PC-9 (cell line): ENCODE data around the gene VSTM5.

Source experiments
- EZH2 ChIP-seq: fragments of 200-600 bp; sonication (generic); IDR thresholded peaks from 2 replicates; pipeline ENCODE4 v1.8.0; 2017; ENCODE audit warnings: antibody characterized with exemption, low read depth
- TF ChIP-seq, protein P1 (sequence below): fragments of 200-600 bp; sonication (generic); conservative IDR thresholded peaks from 2 replicates; pipeline ENCODE4 v1.6.1; 2017; ENCODE audit warnings: mixed run types, antibody characterized with exemption, mild to moderate bottlenecking, moderate library complexity

DNA sequence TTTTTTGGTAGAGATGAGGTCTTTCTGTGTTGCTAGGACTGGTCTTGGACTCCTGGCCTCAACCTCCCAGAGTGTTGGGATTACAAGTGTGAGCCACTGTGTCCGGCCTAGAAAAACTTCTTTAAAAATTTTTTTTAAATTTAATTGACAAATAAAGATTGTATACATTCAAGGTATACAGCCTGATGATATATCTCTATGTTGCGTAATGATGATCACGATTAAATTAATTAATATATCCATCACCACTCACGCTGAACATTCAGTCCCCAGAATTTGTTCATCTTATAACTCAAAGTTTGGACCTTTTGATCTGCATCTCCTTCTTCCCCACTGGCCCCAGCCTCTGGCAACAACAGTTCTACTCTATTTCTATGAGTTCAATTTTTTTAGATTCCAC lies 27.2 kb downstream of the VSTM5 start:
- TF ChIP-seq, protein P1, sequence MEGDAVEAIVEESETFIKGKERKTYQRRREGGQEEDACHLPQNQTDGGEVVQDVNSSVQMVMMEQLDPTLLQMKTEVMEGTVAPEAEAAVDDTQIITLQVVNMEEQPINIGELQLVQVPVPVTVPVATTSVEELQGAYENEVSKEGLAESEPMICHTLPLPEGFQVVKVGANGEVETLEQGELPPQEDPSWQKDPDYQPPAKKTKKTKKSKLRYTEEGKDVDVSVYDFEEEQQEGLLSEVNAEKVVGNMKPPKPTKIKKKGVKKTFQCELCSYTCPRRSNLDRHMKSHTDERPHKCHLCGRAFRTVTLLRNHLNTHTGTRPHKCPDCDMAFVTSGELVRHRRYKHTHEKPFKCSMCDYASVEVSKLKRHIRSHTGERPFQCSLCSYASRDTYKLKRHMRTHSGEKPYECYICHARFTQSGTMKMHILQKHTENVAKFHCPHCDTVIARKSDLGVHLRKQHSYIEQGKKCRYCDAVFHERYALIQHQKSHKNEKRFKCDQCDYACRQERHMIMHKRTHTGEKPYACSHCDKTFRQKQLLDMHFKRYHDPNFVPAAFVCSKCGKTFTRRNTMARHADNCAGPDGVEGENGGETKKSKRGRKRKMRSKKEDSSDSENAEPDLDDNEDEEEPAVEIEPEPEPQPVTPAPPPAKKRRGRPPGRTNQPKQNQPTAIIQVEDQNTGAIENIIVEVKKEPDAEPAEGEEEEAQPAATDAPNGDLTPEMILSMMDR: no peak
- TF ChIP-seq EZH2: no peak
